CD4-positive, alpha-beta T cell treated with Interleukin-21 for 1 hour (primary cell): ENCODE results near the gene SERINC4.

Experiments used
- DNase-seq: peaks from one replicate; pipeline ENCODE4 v3.0.0-alpha.2; 2020

Gene SERINC4

GRCh38 chr15:43748376-43748775, 51.6 kb downstream of the SERINC4 start:
- peak; percentile 64 for DNase-seq

- peak; percentile 46 for DNase-seq
Measured at GRCh38 chr15:43746903-43747309, 53.1 kb downstream of the SERINC4 start.

GRCh38 chr15:43746245-43746902, 53.6 kb downstream of the SERINC4 start, which contains the start of gene PDIA3:
Gene PDIA3 (plus strand): TSS chr15:43746438. CDS start chr15:43746540, 102 bp downstream.
- DNase-seq: peak; percentile 90
